Type B pancreatic cell (in vitro differentiated cells): ENCODE data around the gene WASL. TPM values are rescaled to one million over a fixed set of nuclear protein-coding genes. Genes with fewer than 3 reads are reported as not detected.

Experiments
- DNase-seq: peaks from one replicate; pipeline ENCODE4 v3.0.0; 2021; ENCODE audit warnings: mixed read lengths; ENCODE audit not compliant: unreplicated experiment; ENCODE audit errors: extremely low spot score
- H3K27ac Mint-ChIP-seq: 2 replicates; pipeline ENCODE4 v1.8.0; 2021; ENCODE audit warnings: mild to moderate bottlenecking, mixed read lengths
- H3K27me3 Mint-ChIP-seq: 2 replicates; pipeline ENCODE4 v1.8.0; 2021; ENCODE audit warnings: mixed read lengths
- H3K36me3 Mint-ChIP-seq: 2 replicates; pipeline ENCODE4 v1.8.0; 2021; ENCODE audit warnings: mixed read lengths
- H3K4me1 Mint-ChIP-seq: one replicate; pipeline ENCODE4 v1.8.0; 2021; ENCODE audit warnings: mixed read lengths; ENCODE audit not compliant: unreplicated experiment
- H3K4me3 Mint-ChIP-seq: 2 replicates; pipeline ENCODE4 v1.8.0; 2021; ENCODE audit warnings: mild to moderate bottlenecking, mixed read lengths
- H3K9me3 Mint-ChIP-seq: 2 replicates; pipeline ENCODE4 v1.8.0; 2021; ENCODE audit warnings: mixed read lengths
- total RNA-seq: library from RNA; stranded (reverse); gene quantifications from 2 replicates; pipeline ENCODE4 v1.2.1, GENCODE V29; 2021; ENCODE audit warnings: low replicate concordance
- TF ChIP-seq, protein P1 (sequence below): fragments of 200-600 bp; sonication (generic); conservative IDR thresholded peaks from 2 replicates; pipeline ENCODE4 v1.5.0; 2021; ENCODE audit warnings: antibody characterized with exemption, mild to moderate bottlenecking

Gene WASL
- total RNA-seq, 1 donor from 2014 or later = 34.4 TPM

- no peaks in the 10 kb centered on the region for H3K9me3 Mint-ChIP-seq
- TF ChIP-seq, protein P1, sequence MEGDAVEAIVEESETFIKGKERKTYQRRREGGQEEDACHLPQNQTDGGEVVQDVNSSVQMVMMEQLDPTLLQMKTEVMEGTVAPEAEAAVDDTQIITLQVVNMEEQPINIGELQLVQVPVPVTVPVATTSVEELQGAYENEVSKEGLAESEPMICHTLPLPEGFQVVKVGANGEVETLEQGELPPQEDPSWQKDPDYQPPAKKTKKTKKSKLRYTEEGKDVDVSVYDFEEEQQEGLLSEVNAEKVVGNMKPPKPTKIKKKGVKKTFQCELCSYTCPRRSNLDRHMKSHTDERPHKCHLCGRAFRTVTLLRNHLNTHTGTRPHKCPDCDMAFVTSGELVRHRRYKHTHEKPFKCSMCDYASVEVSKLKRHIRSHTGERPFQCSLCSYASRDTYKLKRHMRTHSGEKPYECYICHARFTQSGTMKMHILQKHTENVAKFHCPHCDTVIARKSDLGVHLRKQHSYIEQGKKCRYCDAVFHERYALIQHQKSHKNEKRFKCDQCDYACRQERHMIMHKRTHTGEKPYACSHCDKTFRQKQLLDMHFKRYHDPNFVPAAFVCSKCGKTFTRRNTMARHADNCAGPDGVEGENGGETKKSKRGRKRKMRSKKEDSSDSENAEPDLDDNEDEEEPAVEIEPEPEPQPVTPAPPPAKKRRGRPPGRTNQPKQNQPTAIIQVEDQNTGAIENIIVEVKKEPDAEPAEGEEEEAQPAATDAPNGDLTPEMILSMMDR = no peak
- DNase-seq = no peak
- H3K27me3 Mint-ChIP-seq = no peaks in the 10 kb centered on the region
- H3K4me1 Mint-ChIP-seq = no peaks in the 10 kb centered on the region
- no peak overlapping the region for H3K27ac Mint-ChIP-seq
- H3K36me3 Mint-ChIP-seq = peaks cover 11% of the 10 kb centered on the region
- no peak overlapping the region for H3K4me3 Mint-ChIP-seq
Measured at GRCh38 chr7:123692471-123692877, 56.3 kb downstream of the WASL start.

DNA sequence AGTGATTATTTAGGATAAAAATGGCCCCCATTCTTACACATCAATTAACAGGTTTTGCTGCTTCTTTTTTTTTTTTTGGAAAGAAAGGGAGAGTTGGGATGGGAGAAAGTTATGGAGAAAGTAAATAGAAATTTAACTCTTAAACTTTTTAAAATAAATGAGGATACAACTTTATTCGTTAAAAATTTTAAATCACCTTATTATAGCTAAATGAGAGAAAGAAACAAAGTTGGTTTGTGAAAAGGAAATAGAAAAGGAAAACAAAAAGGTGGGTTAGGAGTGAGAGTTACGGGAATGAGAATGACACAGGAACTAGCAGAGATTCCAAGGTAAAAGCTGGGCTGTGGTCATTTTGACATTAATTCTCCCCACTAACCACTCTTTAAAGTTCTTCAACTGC lies 58.3 kb downstream of the WASL start:
- Mint-ChIP-seq H3K36me3 (peaks cover 11% of the 10 kb centered on the region), H3K27ac (no peak overlapping the region), H3K4me1 (no peaks in the 10 kb centered on the region), H3K27me3 (no peaks in the 10 kb centered on the region), H3K9me3 (no peaks in the 10 kb centered on the region), H3K4me3 (no peak overlapping the region)
- no peak for DNase-seq
- TF ChIP-seq, protein P1 = no peak

GRCh38 chr7:123689250-123689649 lies 59.6 kb downstream of the WASL start:
- no peaks in the 10 kb centered on the region for H3K9me3 Mint-ChIP-seq
- DNase-seq = no peak
- H3K36me3 Mint-ChIP-seq = peaks cover 14% of the 10 kb centered on the region
- TF ChIP-seq, protein P1 = no peak
- no peak overlapping the region for H3K4me3 Mint-ChIP-seq
- no peaks in the 10 kb centered on the region for H3K4me1 Mint-ChIP-seq
- peak overlapping the region; percentile 7 for H3K27ac Mint-ChIP-seq
- H3K27me3 Mint-ChIP-seq = no peaks in the 10 kb centered on the region

- TF ChIP-seq, protein P1 = no peak
Measured at GRCh38 chr7:123687727-123688126, 61.1 kb downstream of the WASL start.

GRCh38 chr7:123687161-123687560 lies 61.6 kb downstream of the WASL start:
- Mint-ChIP-seq H3K4me1 (no peaks in the 10 kb centered on the region), H3K9me3 (no peaks in the 10 kb centered on the region), H3K27ac (no peak overlapping the region), H3K36me3 (peaks cover 20% of the 10 kb centered on the region), H3K4me3 (no peak overlapping the region), H3K27me3 (no peaks in the 10 kb centered on the region)
- TF ChIP-seq, protein P1 = no peak
- DNase-seq = no peak

More at GRCh38 chr7:123687727-123688126, 61.1 kb downstream of the WASL start:
- DNase-seq = no peak
- H3K27ac Mint-ChIP-seq = no peak overlapping the region
- no peak overlapping the region for H3K4me3 Mint-ChIP-seq
- H3K36me3 Mint-ChIP-seq = peaks cover 20% of the 10 kb centered on the region
- H3K4me1 Mint-ChIP-seq = no peaks in the 10 kb centered on the region
- H3K27me3 Mint-ChIP-seq = no peaks in the 10 kb centered on the region
- no peaks in the 10 kb centered on the region for H3K9me3 Mint-ChIP-seq

- TF ChIP-seq, protein P1 = peak; percentile 78
- Mint-ChIP-seq H3K4me3 (no peak overlapping the region), H3K27me3 (no peaks in the 10 kb centered on the region), H3K9me3 (no peaks in the 10 kb centered on the region), H3K4me1 (no peaks in the 10 kb centered on the region), H3K27ac (no peak overlapping the region), H3K36me3 (peaks cover 13% of the 10 kb centered on the region)
- DNase-seq = no peak
Measured at GRCh38 chr7:123682690-123683089, 66.1 kb downstream of the WASL start.
